Measurements from ENCODE around the gene HSD11B2.

Gene HSD11B2

DNA sequence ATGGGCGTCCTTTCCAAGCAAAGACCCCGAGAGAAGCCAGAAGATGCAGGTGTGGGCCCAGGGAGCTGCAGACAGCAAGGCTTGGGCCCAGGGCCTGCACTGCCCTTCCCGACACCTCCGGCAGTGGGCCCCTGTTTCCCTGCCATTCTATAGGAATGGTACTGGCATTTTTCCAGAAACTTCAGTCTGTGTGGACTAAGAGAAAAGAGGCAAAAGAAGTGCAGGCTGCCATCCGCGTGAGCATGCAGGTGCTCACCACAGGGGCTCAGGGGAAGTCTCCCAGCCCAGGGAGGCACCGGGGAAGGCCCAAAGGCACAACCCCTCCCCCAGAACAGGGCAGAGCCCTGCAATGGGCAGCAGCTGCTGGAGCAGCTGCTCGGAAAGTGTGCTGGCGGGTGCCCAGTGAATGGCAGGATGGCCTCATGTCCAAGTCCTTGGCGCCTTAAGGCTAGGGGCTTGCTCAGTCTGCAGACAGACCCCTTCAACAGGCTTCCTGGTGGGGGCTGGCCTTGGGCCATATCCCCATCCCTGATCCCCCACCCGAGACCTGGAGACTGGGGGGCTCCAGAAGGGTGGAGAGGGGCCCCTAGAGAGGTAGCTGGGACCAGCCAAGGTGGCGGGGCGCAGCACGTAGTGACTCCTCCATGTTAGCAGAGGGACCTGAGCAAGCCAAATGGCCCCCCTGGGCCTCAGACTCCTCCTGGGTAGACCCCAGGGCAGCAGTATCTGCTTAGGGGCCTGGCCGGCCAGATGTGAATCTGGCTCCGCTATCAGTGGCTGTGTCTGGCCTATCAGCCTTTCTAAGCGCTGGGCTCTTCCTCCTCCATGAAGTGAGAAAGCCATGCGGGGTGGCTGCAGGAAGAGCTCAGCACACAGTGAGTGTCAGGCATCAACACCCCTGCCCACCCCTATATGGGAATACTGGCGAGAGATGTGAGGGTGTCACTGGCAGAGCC lies 30.9 kb upstream of the HSD11B2 start:
- H3K9me3 ChIP-seq (ENCODE audit: low read length) = no peaks in the 10 kb centered on the region
- no peak overlapping the region for H2AFZ ChIP-seq (ENCODE audit: low read depth, low read length)
- no peaks in the 10 kb centered on the region for H3K27me3 ChIP-seq (ENCODE audit: insufficient read depth, low read length)
- peaks cover 40% of the 10 kb centered on the region for H3K4me1 ChIP-seq (ENCODE audit: insufficient read depth, low read length)
- H3K36me3 ChIP-seq (ENCODE audit: insufficient read depth, low read length) = no peaks in the 10 kb centered on the region
- no peak overlapping the region for H3K4me3 ChIP-seq (ENCODE audit: low read length)

DNA sequence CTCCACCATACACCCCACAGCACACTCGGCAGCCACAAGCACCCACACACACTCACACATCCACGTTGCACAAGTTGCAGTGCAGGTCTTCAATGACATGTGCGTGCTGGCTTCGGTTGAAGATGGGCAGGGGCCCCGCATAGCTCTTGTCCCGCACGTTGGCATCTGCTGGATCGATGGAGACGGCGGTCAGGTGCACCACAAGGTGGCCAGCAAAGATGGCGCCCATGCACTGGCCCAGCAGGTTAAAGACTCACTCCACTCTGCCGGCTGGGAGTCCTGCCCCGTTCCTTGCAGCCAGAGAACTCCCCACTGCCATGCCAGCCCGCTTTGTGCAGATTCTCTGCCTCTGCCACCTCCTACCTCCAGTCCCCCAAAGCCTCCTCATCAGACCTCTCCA lies 30.0 kb upstream of the HSD11B2 start:
- H3K4me3 ChIP-seq (ENCODE audit: low read length) = no peak overlapping the region
- peaks cover 32% of the 10 kb centered on the region for H3K4me1 ChIP-seq (ENCODE audit: insufficient read depth, low read length)
- no peaks in the 10 kb centered on the region for H3K36me3 ChIP-seq (ENCODE audit: insufficient read depth, low read length)
- no peak overlapping the region for H2AFZ ChIP-seq (ENCODE audit: low read depth, low read length)
- no peaks in the 10 kb centered on the region for H3K9me3 ChIP-seq (ENCODE audit: low read length)
- H3K27me3 ChIP-seq (ENCODE audit: insufficient read depth, low read length) = no peaks in the 10 kb centered on the region

DNA sequence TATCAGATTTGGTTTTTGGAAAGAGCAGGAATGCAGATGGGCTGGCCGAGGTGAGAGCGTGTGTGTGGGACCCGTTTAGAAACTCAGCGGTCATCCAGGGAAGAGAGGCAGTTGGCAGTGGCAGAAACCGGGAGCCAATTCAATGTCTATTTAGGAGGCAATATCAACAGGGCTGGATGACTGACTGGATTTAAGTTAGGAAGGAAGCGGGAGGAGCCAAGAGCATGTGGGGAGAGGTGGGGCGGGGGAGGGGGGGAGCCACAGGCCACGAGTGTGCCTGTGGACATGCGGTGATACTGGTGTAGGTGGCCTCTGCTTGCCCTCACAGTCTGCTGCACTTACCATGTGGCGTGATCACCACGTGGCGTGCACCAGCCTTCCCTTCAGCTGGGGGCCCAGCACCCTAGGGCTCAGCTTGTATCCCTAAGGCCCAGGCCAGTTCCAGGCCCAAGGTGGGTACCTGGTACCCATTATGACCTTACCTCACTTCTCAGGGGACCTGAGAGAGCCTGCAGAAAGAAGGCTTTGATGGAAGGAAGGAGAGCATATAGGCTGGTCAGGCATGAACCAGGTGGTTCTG lies 26.9 kb upstream of the HSD11B2 start:
- Histone ChIP-seq H3K27me3 (ENCODE audit: insufficient read depth, low read length) (no peaks in the 10 kb centered on the region), H3K4me1 (ENCODE audit: insufficient read depth, low read length) (peaks cover 8% of the 10 kb centered on the region), H3K9me3 (ENCODE audit: low read length) (no peaks in the 10 kb centered on the region), H3K36me3 (ENCODE audit: insufficient read depth, low read length) (no peaks in the 10 kb centered on the region), H2AFZ (ENCODE audit: low read depth, low read length) (no peak overlapping the region), H3K4me3 (ENCODE audit: low read length) (no peak overlapping the region)

DNA sequence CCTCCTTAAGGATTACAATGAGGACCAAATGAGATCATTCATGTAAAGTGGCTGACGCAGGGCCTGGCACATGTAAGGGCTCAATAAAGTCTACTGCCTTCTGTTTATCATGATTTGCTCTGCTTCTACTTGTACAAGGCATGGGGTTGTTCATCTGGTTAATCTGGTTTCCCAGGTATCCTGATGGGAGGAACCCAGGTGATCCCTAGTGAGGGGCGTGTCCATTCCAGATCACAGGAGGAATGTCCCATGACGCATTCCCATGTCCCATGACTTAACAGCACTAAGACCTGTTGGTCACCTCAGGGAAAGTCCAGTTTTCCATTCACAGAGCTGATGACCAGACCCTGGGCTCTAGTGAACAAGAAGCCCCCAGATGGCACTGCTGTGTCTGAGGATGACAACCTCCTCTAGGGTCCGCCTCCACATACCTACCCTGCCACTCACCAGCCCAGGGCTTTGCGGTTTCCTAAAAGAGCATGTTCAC lies 26.1 kb upstream of the HSD11B2 start:
- H3K4me1 ChIP-seq (ENCODE audit: insufficient read depth, low read length) = peaks cover 6% of the 10 kb centered on the region
- H3K9me3 ChIP-seq (ENCODE audit: low read length) = no peaks in the 10 kb centered on the region
- H2AFZ ChIP-seq (ENCODE audit: low read depth, low read length) = no peak overlapping the region
- no peaks in the 10 kb centered on the region for H3K27me3 ChIP-seq (ENCODE audit: insufficient read depth, low read length)
- H3K4me3 ChIP-seq (ENCODE audit: low read length) = no peak overlapping the region
- no peaks in the 10 kb centered on the region for H3K36me3 ChIP-seq (ENCODE audit: insufficient read depth, low read length)

DNA sequence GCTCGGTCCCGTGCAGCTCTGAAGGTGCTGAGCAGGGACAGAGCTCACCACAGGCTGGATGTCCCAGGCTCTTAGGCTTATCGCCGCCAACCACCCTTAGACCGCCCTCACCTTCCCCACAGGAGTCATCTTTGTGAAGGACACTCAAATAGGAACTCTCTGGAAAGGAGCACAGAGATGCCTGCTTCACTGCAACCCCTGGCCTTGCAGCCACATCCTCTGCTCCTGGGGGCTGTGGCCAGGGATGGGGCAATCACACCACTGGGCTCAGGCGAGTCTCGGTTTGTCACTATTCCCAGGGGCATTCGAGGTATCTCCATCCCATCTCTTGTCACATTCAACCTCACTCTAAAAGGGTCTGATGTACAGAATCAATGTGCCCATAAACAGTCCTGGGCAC lies 25.6 kb upstream of the HSD11B2 start:
- Histone ChIP-seq H3K4me3 (ENCODE audit: low read length) (no peak overlapping the region), H3K4me1 (ENCODE audit: insufficient read depth, low read length) (peaks cover 6% of the 10 kb centered on the region), H3K9me3 (ENCODE audit: low read length) (no peaks in the 10 kb centered on the region), H3K27me3 (ENCODE audit: insufficient read depth, low read length) (no peaks in the 10 kb centered on the region), H3K36me3 (ENCODE audit: insufficient read depth, low read length) (no peaks in the 10 kb centered on the region), H2AFZ (ENCODE audit: low read depth, low read length) (no peak overlapping the region)

DNA sequence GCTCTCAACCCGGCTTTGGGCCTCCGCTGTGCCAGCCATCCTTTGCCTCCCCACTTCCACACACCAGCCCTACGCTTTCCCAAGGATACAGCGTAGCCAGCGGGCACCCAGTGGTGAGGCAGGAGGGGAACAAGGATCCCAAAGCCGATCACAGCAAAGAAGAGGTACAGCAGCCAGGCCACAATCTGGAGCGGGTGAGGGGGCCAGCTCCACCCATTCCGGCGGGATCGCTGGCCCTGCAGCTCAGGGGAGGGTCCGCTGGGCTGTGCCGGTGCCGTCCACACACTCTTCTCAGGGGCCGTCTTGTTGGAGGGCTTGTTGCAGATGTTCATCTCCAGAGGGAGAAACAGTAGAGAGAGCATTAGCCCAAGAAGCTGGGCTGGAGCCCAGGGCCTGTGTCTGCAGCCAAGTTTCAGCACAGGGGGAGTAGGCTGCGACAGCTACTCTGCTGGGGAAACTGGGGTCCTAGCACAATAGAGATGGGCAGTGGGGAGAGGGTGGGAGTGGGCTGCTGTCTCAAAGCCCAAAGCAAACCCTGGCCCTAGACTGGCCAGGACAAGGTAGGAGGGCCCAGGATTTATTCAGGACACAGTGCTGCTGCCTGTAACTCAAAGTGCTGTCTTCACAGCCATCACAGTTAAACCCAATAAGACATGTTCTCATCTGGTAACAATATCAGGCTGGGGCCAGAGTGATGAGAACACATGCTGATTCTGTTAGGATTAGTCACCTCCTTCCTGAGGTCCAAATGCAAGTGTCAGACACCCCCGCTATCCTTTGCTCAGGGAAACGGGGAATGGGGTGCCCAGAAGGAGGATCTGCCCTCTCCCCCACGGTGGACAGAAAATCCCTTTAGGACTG lies 24.6 kb upstream of the HSD11B2 start:
- Histone ChIP-seq H3K36me3 (ENCODE audit: insufficient read depth, low read length) (no peaks in the 10 kb centered on the region), H3K27me3 (ENCODE audit: insufficient read depth, low read length) (no peaks in the 10 kb centered on the region), H2AFZ (ENCODE audit: low read depth, low read length) (no peak overlapping the region), H3K4me1 (ENCODE audit: insufficient read depth, low read length) (peaks cover 6% of the 10 kb centered on the region), H3K9me3 (ENCODE audit: low read length) (no peaks in the 10 kb centered on the region), H3K4me3 (ENCODE audit: low read length) (no peak overlapping the region)

DNA sequence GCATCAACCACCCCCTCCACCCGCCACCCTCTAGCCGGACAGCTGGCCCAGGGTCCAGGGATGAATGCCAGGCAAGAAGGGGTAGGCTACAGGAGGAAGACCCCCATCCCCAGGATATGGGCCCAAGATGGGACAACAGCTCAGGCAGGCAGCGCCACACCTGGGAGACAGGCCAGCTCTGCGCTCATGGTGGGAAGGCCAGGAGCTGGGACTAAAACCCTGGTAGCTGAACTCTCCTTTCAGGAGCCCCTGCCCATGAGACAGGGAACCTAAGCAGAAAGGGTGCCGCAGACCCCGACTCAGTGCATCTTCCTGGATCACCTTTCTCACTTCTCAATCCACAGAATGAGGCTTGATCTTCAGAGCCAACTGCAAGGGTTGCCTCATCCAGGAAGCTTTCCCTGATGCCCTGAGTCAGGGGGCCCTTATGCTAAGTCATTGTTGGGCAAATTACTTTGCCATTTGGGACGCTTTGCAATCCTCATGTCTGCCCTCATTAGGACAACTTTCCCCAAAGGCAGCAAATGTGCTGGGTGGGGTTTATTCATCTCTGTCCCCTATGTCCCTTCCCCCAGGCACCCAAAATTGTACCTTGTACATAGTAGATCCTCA lies 23.6 kb upstream of the HSD11B2 start:
- H3K27me3 ChIP-seq (ENCODE audit: insufficient read depth, low read length) = no peaks in the 10 kb centered on the region
- H3K9me3 ChIP-seq (ENCODE audit: low read length) = no peaks in the 10 kb centered on the region
- peaks cover 2% of the 10 kb centered on the region for H3K4me1 ChIP-seq (ENCODE audit: insufficient read depth, low read length)
- no peak overlapping the region for H3K4me3 ChIP-seq (ENCODE audit: low read length)
- no peak overlapping the region for H2AFZ ChIP-seq (ENCODE audit: low read depth, low read length)
- no peaks in the 10 kb centered on the region for H3K36me3 ChIP-seq (ENCODE audit: insufficient read depth, low read length)

DNA sequence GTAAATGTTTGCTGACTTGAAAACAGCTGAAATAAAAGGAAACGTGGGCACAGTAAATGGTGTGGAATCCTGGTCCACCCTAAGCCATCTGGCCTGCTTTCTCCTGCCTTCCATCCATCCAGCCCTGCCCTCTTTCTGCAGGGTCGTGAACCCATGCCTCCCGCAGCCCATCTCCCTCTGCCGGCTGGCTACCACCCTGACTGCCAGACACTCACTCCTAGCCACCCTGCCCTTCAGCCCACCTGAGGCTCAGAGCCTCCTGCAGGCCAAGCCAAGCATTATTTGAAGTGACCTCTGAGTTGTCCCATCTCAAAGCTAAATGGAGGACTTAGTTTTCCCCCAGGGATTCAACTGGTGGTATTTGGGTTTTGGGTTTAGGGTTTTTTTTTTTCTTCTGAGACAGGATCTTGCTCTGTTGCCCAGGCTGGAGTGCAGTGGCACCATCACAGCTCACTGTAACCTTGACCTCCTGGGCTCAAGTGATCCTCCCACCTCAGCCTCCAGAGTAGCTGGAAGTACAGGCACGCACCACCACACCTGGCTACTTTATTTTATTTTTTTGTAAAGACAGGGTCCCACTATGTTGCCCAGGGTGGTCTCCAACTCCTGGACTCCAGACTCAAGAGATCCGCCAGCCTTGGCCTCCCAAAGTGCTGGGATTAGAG lies 23.0 kb upstream of the HSD11B2 start:
- Histone ChIP-seq H3K36me3 (ENCODE audit: insufficient read depth, low read length) (no peaks in the 10 kb centered on the region), H2AFZ (ENCODE audit: low read depth, low read length) (no peak overlapping the region), H3K9me3 (ENCODE audit: low read length) (no peaks in the 10 kb centered on the region), H3K27me3 (ENCODE audit: insufficient read depth, low read length) (no peaks in the 10 kb centered on the region), H3K4me3 (ENCODE audit: low read length) (no peak overlapping the region), H3K4me1 (ENCODE audit: insufficient read depth, low read length) (no peaks in the 10 kb centered on the region)

DNA sequence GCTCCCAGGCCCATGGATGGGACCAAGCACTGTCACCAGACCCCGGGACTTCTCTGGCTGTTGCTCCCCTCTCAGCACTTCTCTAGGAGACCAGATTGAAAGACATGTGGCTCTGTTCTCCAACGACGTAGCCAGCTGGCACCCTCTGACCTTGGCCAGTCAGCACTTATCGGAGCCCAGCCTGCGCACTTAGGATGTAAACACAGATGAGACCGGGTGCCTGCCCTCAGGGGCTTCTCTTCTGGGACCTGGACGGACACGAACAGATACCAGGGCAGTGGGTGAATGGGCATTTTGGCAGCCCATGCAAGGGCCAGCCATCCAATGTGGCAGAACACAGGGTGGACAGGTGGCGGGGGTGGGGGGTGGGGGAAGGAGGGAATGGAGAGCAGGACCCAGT lies 21.3 kb upstream of the HSD11B2 start:
- Histone ChIP-seq H3K4me3 (ENCODE audit: low read length) (no peak overlapping the region), H3K27me3 (ENCODE audit: insufficient read depth, low read length) (no peaks in the 10 kb centered on the region), H3K9me3 (ENCODE audit: low read length) (no peaks in the 10 kb centered on the region), H3K36me3 (ENCODE audit: insufficient read depth, low read length) (no peaks in the 10 kb centered on the region), H3K4me1 (ENCODE audit: insufficient read depth, low read length) (no peaks in the 10 kb centered on the region), H2AFZ (ENCODE audit: low read depth, low read length) (no peak overlapping the region)

DNA sequence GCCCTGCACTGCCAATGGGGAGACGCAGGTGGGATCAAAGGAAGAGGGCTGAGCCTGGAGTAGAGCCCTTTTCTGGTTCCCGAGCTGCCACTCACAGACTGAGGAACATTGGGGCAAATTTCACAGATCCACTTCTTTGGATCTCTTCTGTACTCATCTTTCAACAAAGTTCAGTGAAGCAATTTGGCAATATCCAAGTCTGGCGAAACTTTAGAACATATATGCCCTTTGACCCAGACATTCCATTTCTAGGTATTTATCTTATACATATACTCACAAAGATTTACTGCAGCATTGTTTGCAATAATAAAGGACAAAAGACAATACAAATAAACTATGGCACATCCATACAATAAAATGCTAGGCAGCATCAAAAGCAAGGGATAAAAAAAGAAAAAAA lies 19.6 kb upstream of the HSD11B2 start:
- Histone ChIP-seq H3K9me3 (ENCODE audit: low read length) (no peaks in the 10 kb centered on the region), H3K36me3 (ENCODE audit: insufficient read depth, low read length) (no peaks in the 10 kb centered on the region), H3K4me1 (ENCODE audit: insufficient read depth, low read length) (peaks cover 2% of the 10 kb centered on the region), H3K27me3 (ENCODE audit: insufficient read depth, low read length) (no peaks in the 10 kb centered on the region), H2AFZ (ENCODE audit: low read depth, low read length) (no peak overlapping the region), H3K4me3 (ENCODE audit: low read length) (no peak overlapping the region)

DNA sequence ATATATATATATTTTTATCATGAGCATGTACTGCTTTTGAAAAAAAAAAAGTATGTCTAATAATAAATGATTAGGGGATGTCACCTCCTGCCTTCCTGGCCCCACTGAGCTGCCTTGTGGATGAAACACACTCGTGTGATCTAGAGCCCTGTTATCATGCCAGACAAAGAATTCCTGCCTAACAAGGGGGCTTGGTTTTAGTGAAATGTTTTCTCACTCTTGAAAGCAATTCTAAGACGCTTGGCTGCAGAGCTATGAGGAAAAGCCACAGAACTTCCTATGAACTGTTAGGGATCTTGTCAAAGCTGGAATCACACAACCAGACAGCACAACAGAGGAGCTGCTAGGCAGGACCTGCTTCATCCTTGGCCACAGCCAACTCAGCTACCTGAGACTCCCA lies 18.6 kb upstream of the HSD11B2 start:
- Histone ChIP-seq H3K4me3 (ENCODE audit: low read length) (no peak overlapping the region), H3K4me1 (ENCODE audit: insufficient read depth, low read length) (peaks cover 2% of the 10 kb centered on the region), H3K36me3 (ENCODE audit: insufficient read depth, low read length) (no peaks in the 10 kb centered on the region), H2AFZ (ENCODE audit: low read depth, low read length) (no peak overlapping the region), H3K27me3 (ENCODE audit: insufficient read depth, low read length) (no peaks in the 10 kb centered on the region), H3K9me3 (ENCODE audit: low read length) (no peaks in the 10 kb centered on the region)
